Central memory CD8-positive, alpha-beta T cell (primary cell): ENCODE measurements around the gene GAS7.

Experiments used
- ATAC-seq: fragments of 150-1000 bp; cut with Tn5 transposase; replicated peaks from 2 replicates; pipeline ENCODE4 v1.10.0; 2022; ENCODE audit warnings: mild to moderate bottlenecking, moderate FRiP score, moderate number of reproducible peaks; ENCODE audit not compliant: poor library complexity, severe bottlenecking; ENCODE audit errors: extremely low read depth
- DNase-seq, 2 donors: peaks; one replicate each; pipeline ENCODE4 v3.0.0; 2021; ENCODE audit warnings: low spot score in 2 of 2
- H3K27ac Mint-ChIP-seq: one replicate; pipeline ENCODE4 v1.8.0; 2022; ENCODE audit warnings: low read depth, mild to moderate bottlenecking, moderate library complexity, mixed read lengths
- H3K27me3 Mint-ChIP-seq: one replicate; pipeline ENCODE4 v1.8.0; 2022; ENCODE audit warnings: mixed read lengths
- H3K36me3 Mint-ChIP-seq: one replicate; pipeline ENCODE4 v1.8.0; 2022; ENCODE audit warnings: mild to moderate bottlenecking, moderate library complexity, mixed read lengths; ENCODE audit not compliant: insufficient read depth
- H3K4me1 Mint-ChIP-seq: one replicate; pipeline ENCODE4 v1.8.0; 2022; ENCODE audit warnings: mixed read lengths
- H3K4me3 Mint-ChIP-seq: one replicate; pipeline ENCODE4 v1.8.0; 2022; ENCODE audit warnings: mild to moderate bottlenecking, moderate library complexity, mixed read lengths
- H3K9me3 Mint-ChIP-seq: one replicate; pipeline ENCODE4 v1.8.0; 2022; ENCODE audit warnings: mixed read lengths

Gene GAS7

GRCh38 chr17:10051112-10051511 lies 147.3 kb downstream of the GAS7 start:
- H3K9me3 Mint-ChIP-seq: no peaks in the 10 kb centered on the region
- H3K27me3 Mint-ChIP-seq: no peaks in the 10 kb centered on the region
- H3K4me1 Mint-ChIP-seq: peaks cover 48% of the 10 kb centered on the region
- H3K27ac Mint-ChIP-seq: peak overlapping the region; percentile 29
- DNase-seq (no peak), ATAC-seq (no peak)
- H3K36me3 Mint-ChIP-seq: peaks cover 6% of the 10 kb centered on the region
- peak overlapping the region; percentile 12 for H3K4me3 Mint-ChIP-seq

GRCh38 chr17:10050597-10051101 lies 147.8 kb downstream of the GAS7 start:
- Mint-ChIP-seq H3K36me3 (peaks cover 6% of the 10 kb centered on the region), H3K27me3 (no peaks in the 10 kb centered on the region), H3K27ac (peak overlapping the region; percentile 29), H3K9me3 (no peaks in the 10 kb centered on the region), H3K4me1 (peaks cover 52% of the 10 kb centered on the region), H3K4me3 (peak overlapping the region; percentile 12)
- DNase-seq (no peak), ATAC-seq (no peak)

GRCh38 chr17:10048629-10049350 lies 149.6 kb downstream of the GAS7 start:
- Mint-ChIP-seq H3K27me3 (no peaks in the 10 kb centered on the region), H3K27ac (no peak overlapping the region), H3K36me3 (peaks cover 4% of the 10 kb centered on the region), H3K4me1 (peaks cover 52% of the 10 kb centered on the region), H3K9me3 (no peaks in the 10 kb centered on the region), H3K4me3 (no peak overlapping the region)
- no peak for ATAC-seq
- no peak for DNase-seq

DNA sequence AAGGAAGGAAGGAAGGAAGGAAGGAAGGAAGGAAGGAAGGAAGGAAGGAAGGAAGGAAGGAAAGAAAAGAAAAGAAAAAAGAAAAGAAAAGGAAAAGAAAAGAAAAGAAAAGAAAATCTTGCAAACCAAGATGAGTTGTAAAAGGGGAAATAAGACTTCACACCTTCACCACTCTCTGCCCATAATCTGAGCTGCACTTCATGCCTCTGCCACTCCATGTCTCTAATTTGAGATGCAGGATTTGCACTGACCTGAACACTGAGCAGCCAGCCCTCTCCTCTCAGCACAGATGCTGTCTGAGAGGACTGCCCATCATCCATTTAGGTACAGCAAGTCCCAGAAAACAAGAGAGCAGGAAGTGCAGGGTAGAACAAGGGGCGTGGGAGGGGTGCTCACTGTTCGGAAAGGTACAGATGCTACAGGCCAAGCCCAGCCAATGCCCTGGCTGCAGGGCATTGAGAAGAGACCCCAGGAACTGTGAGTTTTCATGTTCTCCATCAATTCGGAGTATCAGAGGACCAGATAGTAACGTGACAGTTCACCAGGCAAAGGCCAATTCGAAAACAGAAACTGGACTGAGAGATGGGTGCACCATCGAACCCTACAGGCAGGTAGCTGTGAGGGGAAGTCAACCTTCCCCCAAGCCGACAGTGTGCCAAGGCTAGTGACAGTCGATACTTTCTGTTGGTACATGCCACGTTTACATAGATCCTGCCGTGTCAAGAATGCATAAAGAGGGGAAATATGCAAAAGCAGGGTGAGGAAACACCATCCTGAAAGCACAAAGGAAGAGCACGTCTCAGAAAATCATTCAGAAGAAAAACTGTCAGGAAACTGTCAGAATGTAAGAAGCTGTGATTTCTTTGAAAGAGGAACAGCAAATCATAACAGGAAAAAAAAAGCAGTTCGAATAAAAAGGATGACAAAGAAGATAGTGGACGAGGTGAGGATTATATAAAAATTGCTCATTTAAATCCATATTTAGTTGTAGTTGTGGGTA lies 151.3 kb downstream of the GAS7 start:
- Mint-ChIP-seq H3K9me3 (no peaks in the 10 kb centered on the region), H3K36me3 (peaks cover 7% of the 10 kb centered on the region), H3K4me3 (peak overlapping the region; percentile 67), H3K27ac (peak overlapping the region; percentile 96), H3K4me1 (peaks cover 55% of the 10 kb centered on the region), H3K27me3 (no peaks in the 10 kb centered on the region)
- ATAC-seq (peak; percentile 84), DNase-seq (no peak)

DNA sequence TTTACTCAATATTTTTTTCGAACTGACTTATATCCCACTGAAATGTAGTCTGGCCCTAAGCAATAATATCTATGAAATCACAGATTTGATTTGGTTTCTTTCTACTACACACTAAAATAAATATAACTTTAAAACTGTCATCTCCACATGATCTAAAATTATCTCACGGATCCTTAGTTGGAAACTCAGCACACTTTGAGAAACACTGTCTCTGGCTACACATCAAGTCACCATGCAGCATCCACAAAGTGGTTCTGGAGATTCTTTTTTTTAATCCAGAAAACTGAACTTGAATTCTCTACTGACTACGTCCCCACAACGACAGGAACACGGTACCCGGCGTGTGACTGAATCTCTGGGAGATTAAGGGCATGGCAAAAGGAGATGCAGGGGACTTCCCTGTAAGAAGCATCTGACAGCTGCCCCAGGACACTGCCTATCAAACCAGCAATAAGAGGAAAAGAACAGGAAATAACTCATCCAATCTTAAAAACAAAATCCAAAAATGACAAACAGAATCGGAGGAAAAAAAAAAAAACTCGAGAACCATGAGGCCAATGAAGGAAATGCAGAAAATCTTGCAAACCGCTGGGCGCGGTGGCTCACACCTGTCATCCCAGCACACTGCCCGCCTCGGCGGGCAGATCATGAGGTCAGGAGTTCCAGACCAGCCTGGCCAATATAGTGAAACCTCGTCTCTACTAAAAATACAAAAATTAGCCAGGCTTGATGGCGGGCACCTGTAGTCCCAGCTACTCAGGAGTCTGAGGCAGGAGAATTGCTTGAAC lies 152.3 kb downstream of the GAS7 start:
- Mint-ChIP-seq H3K27ac (peak overlapping the region; percentile 96), H3K9me3 (no peaks in the 10 kb centered on the region), H3K36me3 (peaks cover 7% of the 10 kb centered on the region), H3K27me3 (no peaks in the 10 kb centered on the region), H3K4me3 (peak overlapping the region; percentile 67), H3K4me1 (peaks cover 45% of the 10 kb centered on the region)
- DNase-seq (no peak), ATAC-seq (no peak)

GRCh38 chr17:10042589-10043244 lies 155.7 kb downstream of the GAS7 start:
- Mint-ChIP-seq H3K27me3 (no peaks in the 10 kb centered on the region), H3K27ac (peak overlapping the region; percentile 4), H3K4me1 (peaks cover 44% of the 10 kb centered on the region), H3K4me3 (no peak overlapping the region), H3K36me3 (peaks cover 5% of the 10 kb centered on the region), H3K9me3 (no peaks in the 10 kb centered on the region)
- no peak for DNase-seq
- ATAC-seq: no peak

- Mint-ChIP-seq H3K9me3 (no peaks in the 10 kb centered on the region), H3K36me3 (peaks cover 5% of the 10 kb centered on the region), H3K27ac (peak overlapping the region; percentile 4), H3K4me1 (peaks cover 37% of the 10 kb centered on the region), H3K27me3 (no peaks in the 10 kb centered on the region), H3K4me3 (no peak overlapping the region)
- ATAC-seq: no peak
- no peak for DNase-seq
These were observed 156.4 kb downstream of the GAS7 start for GRCh38 chr17:10041916-10042588.

DNA sequence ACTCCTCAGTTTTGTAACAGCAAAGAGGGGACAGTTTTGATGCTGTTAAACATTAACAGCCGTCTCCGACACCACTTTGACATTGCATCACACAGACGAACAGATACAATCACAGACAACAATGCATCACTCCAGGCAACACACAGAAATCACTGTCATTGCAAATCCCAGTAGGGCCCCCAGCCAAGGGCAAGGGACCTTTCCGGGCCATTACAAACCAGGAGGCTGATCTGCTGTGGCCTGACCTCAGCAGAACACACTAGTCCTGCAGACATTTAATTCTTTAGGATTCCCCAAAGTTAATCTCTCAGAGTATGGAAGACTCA lies 157.2 kb downstream of the GAS7 start:
- Mint-ChIP-seq H3K4me1 (peaks cover 30% of the 10 kb centered on the region), H3K9me3 (no peaks in the 10 kb centered on the region), H3K27ac (no peak overlapping the region), H3K27me3 (no peaks in the 10 kb centered on the region), H3K36me3 (peaks cover 3% of the 10 kb centered on the region), H3K4me3 (no peak overlapping the region)
- no peak for DNase-seq
- no peak for ATAC-seq

- H3K27me3 Mint-ChIP-seq: no peaks in the 10 kb centered on the region
- H3K36me3 Mint-ChIP-seq: no peaks in the 10 kb centered on the region
- no peak for ATAC-seq
- DNase-seq: no peak
- H3K4me1 Mint-ChIP-seq: peaks cover 18% of the 10 kb centered on the region
- no peak overlapping the region for H3K27ac Mint-ChIP-seq
- no peaks in the 10 kb centered on the region for H3K9me3 Mint-ChIP-seq
- no peak overlapping the region for H3K4me3 Mint-ChIP-seq
These were observed 161.8 kb downstream of the GAS7 start for GRCh38 chr17:10036511-10037061.

GRCh38 chr17:10035885-10036284 lies 162.5 kb downstream of the GAS7 start:
- no peak for ATAC-seq
- Mint-ChIP-seq H3K9me3 (no peaks in the 10 kb centered on the region), H3K27ac (no peak overlapping the region), H3K4me1 (peaks cover 18% of the 10 kb centered on the region), H3K4me3 (no peak overlapping the region), H3K27me3 (no peaks in the 10 kb centered on the region), H3K36me3 (no peaks in the 10 kb centered on the region)
- DNase-seq: no peak

GRCh38 chr17:10034719-10035475 lies 163.5 kb downstream of the GAS7 start:
- Mint-ChIP-seq H3K4me1 (peaks cover 10% of the 10 kb centered on the region), H3K9me3 (no peaks in the 10 kb centered on the region), H3K4me3 (no peak overlapping the region), H3K36me3 (no peaks in the 10 kb centered on the region), H3K27me3 (no peaks in the 10 kb centered on the region), H3K27ac (no peak overlapping the region)
- DNase-seq (no peak), ATAC-seq (no peak)
